ENCODE data around the gene TBC1D30.

GRCh38 chr12:64820593-64820992 is 3.9 kb upstream of the TBC1D30 start:
- TF ChIP-seq, protein P1, sequence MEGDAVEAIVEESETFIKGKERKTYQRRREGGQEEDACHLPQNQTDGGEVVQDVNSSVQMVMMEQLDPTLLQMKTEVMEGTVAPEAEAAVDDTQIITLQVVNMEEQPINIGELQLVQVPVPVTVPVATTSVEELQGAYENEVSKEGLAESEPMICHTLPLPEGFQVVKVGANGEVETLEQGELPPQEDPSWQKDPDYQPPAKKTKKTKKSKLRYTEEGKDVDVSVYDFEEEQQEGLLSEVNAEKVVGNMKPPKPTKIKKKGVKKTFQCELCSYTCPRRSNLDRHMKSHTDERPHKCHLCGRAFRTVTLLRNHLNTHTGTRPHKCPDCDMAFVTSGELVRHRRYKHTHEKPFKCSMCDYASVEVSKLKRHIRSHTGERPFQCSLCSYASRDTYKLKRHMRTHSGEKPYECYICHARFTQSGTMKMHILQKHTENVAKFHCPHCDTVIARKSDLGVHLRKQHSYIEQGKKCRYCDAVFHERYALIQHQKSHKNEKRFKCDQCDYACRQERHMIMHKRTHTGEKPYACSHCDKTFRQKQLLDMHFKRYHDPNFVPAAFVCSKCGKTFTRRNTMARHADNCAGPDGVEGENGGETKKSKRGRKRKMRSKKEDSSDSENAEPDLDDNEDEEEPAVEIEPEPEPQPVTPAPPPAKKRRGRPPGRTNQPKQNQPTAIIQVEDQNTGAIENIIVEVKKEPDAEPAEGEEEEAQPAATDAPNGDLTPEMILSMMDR (conservative IDR thresholded peaks at IDR 0.05), result no peak
- no peak for TF ChIP-seq EZH2 (IDR thresholded peaks at IDR 0.05; ENCODE audit: low read depth)

Data from PC-9 (cell line).